ENCODE data around the gene ADGRE1. TPM values are rescaled to one million over a fixed set of nuclear protein-coding genes. Genes with fewer than 3 reads are reported as not detected.

ADGRE1 gene, protein sequence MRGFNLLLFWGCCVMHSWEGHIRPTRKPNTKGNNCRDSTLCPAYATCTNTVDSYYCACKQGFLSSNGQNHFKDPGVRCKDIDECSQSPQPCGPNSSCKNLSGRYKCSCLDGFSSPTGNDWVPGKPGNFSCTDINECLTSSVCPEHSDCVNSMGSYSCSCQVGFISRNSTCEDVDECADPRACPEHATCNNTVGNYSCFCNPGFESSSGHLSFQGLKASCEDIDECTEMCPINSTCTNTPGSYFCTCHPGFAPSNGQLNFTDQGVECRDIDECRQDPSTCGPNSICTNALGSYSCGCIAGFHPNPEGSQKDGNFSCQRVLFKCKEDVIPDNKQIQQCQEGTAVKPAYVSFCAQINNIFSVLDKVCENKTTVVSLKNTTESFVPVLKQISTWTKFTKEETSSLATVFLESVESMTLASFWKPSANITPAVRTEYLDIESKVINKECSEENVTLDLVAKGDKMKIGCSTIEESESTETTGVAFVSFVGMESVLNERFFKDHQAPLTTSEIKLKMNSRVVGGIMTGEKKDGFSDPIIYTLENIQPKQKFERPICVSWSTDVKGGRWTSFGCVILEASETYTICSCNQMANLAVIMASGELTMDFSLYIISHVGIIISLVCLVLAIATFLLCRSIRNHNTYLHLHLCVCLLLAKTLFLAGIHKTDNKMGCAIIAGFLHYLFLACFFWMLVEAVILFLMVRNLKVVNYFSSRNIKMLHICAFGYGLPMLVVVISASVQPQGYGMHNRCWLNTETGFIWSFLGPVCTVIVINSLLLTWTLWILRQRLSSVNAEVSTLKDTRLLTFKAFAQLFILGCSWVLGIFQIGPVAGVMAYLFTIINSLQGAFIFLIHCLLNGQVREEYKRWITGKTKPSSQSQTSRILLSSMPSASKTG
- not detected in 2 replicates for total RNA-seq

DNA sequence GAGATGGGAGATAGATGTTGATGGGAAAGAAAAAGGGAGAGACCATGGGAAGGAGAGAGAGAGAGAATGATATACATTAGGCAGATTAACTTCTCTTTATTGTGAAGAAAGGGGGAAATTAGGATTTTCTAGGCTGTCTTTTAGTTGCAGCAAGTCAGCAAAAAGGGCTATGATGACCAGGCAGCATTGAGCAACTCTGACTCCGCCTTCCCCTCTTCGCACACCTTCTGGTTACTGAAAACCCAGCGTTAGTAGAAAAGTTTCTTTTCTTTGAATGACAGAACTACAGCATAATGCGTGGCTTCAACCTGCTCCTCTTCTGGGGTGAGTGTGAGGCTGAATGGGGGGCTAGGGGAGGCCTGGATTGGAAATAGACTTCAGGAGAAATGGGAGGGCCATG lies at the start of gene ADGRE1:
ADGRE1 (plus strand) TSS at position 264 of the 400 bp plus-strand sequence; CDS start at position 294, 30 bp downstream.
- no peak for DNase-seq (ENCODE audit: low read depth)

DNA sequence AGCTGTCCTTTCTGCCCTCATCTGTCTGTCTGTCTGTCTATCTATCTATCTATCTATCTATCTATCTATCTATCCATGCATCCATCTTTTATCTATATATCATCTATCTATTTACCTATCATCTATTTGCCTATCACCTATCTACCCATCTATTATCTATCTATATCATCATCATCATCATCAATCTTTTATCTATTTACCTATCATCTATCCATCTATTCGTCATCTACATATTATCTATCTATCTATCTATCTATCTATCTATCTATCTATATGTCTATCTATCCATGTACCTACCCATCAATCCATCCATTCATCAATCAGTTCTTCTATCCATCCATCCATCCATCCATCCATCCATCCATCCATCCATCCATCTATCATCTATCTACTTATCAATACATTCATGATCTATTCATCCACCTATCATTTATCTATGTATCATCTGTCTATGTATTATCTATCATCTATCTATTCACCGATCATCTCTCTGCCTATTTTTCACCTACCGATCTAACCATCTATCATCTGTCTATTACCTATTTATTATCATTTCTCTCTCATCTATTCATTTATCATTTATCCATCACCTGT lies 49.2 kb upstream of the ADGRE1 start:
- DNase-seq (ENCODE audit: low read depth) = no peak

DNA sequence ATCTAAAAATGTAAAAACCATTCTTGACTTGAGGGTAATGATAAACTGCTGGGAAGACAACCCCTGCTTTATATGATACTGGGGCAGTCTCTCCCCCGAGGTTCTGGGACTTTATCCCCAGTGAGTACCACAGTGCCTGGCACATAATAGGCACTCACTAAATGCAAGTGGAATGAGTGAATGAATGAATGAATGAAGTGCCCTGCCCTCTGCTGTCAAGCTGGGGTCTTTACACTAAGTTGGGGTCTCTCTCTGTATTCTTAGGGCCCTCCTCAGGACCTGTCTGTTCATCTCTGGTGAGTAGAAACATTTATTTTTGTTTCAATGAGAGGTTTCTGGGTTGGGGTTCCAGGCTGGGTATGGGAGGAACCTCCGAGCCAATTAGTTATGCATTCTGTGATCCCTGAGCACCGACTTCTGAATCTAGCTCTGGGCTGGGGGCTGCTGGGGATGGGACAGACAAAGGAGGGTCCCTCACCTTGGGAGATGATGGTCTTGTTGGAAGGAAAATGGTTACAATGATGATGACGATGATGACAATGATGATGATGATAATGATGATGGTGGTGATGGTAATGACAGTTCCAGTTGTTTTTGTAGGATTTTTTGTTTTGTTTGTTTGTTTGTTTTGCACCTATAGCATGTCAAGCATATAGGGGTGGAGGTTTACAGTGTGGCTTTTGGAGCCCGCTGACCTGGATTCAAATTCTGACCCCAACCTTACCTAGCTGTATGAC lies 44.3 kb upstream of the ADGRE1 start:
- no peak for DNase-seq (ENCODE audit: low read depth)

DNA sequence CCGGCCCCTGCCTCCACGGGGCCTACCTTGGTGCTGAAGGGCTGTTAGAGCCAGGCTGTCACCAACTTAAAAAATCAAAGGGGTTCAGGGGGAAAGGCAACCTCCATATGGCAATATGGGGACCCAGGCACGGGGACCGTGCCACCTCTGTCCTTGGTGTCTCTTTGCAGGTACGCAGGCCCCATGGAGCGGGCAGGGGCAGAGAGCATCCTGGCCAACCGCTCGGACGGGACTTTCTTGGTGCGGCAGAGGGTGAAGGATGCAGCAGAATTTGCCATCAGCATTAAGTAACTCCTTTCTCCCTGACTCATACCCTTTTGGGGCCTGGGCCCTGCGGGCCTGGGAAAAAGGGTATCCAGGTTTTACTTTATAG lies 39.6 kb upstream of the ADGRE1 start:
- no peak for DNase-seq (ENCODE audit: low read depth)

DNA sequence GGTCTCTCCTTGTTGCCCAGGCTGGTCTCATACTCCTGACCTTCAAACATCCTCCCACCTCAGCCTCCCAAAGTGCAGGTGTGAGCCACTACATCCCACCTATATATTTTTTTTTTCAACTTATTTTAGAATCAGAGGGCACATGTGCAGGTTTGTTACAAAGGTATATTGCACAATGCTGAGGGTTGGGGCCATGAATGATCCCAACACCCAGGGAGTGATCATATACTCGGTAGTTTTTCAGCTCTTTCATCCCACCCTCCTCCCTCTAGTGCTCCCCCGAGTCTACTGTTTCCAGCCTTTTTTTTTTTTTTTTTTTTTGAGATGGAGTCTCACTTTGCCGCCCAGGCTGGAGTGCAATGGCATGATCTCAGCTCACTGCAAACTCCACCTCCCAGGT lies 38.4 kb upstream of the ADGRE1 start:
- no peak for DNase-seq (ENCODE audit: low read depth)

DNA sequence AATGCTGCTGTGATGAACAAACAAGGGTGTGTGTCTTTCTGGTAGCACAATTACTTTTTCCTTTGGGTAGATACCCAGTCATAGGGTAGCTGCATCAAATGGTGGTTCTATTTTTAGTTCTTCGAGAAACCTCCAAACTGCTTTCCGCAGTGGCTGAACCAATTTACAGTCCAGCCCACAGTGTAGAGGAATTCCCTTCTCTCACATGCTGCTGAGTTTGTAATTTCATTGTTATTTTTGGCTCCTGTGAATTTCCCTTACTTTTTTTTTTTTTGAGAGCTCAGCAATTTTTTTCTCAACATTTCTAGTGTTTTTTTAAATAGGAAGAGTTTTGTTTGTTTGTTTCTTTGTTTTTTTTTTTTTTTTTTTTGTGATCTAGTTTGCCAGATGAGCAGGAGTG lies 37.5 kb upstream of the ADGRE1 start:
- DNase-seq (ENCODE audit: low read depth) = no peak

DNA sequence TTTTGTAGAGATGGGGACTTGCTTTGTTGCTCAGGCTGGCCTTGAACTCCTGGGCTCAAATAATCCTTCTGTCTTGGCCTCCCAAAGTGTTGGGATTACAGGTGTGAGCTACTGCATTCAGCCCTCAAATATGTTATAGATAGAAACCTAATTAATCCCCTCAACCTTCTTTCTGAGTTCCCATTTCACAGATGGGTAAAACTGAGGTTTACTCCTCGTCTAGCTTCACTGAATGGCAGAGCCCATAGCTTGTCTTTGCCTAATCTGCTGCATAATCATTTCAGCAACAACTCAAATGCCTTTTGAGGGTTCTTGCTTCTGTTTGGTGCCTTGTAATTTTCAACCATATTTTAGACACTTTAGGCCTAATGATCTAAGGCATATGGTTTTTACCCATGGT lies 36.0 kb upstream of the ADGRE1 start:
- DNase-seq (ENCODE audit: low read depth) = no peak

DNA sequence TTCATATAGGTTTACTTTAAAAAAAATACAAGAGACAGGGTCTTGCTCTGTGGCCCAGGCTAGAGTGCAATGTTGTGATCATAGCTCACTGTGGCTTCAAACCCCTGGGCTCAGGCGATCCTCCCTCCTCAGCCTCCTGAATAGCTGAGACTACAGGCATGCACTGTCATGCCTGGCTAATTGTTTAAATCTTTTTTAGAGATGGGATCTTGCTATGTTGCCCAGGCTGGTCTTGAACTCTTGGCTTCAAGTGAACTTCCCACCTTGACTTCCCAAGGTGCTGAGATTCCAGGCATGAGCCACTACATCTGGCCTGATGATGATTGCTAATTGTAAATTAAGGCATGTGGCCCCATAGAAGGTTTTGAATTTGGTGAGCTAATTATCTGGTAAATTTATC lies 35.4 kb upstream of the ADGRE1 start:
- no peak for DNase-seq (ENCODE audit: low read depth)

DNA sequence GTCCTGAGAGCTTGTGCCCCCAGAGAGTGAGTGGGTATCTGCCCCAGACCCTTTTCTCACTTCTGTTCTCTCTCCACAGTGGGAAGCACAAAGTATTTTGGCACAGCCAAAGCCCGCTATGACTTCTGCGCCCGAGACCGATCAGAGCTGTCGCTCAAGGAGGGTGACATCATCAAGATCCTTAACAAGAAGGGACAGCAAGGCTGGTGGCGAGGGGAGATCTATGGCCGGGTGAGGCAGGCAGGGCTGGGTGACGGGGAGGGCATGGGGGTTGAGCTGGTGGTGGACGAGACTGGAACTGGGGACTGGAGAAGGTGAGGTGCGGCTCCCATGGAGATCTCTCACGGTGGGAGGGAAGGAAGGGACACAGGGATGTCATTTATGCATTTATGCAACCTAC lies 33.5 kb upstream of the ADGRE1 start:
- no peak for DNase-seq (ENCODE audit: low read depth)

DNA sequence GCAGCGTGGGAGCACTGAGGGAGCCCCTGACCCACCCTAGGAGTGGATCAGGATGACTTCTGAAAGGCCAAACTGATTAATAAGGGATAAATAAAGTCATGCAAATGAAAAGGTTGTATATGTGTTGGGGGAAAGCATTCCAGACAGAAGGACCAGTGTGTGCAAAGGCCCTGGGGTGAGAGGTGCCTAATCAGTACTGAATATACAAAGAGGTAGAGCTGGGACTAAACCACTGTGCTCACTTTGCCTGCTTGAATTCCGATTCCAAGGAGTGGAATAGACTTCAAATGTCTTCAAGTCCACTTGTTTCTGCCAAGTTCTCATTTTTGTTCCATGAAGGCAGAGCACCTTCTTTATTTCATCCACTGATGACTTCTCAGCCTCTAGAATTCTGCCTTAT lies 32.6 kb upstream of the ADGRE1 start:
- DNase-seq (ENCODE audit: low read depth) = no peak

DNA sequence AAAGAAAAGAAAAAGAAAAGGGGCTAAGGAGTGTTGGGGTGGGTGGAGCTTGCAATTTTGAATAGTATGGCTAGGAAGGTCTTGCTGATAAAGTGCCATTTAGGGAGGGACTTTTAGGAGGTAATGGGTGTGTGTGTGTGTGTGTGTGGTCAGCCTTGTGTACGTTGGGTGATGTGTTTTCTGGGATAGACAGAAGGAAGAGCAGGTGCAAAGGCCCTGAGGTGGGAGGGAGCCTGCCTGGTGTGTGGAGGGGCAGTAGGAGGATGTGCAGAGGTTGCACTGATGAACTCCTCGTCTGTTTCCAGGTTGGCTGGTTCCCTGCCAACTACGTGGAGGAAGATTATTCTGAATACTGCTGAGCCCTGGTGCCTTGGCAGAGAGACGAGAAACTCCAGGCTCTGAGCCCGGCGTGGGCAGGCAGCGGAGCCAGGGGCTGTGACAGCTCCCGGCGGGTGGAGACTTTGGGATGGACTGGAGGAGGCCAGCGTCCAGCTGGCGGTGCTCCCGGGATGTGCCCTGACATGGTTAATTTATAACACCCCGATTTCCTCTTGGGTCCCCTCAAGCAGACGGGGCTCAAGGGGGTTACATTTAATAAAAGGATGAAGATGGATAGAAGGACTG lies 30.5 kb upstream of the ADGRE1 start:
- DNase-seq (ENCODE audit: low read depth) = no peak

DNA sequence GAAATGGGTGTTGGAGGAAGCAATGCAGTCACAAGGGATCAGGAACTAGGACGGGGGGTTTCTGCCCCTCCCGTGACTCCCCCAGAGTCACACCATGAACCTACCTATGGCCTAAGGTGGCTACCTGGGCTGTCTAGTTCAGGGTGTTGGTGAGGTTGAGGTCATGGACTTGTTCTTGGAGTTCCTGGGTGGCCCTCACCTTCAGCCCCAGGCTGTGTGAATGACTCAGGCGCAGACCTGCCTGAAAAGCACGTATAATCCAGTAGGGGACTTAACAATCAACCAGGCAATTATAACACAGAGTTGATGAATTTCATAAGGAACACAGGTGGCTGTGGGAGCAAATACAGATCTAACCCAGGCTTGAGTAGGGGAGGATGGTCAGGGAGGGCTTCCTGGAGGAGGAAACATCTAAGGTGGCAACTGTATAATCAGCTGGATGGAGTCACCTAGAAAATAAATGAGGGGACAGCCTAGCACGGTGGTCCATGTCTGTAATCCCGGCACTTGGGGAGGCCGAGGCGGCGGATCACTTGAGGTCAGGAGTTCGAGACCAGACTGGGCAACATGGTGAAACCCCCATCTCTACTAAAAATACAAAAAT lies 25.6 kb upstream of the ADGRE1 start:
- peak; percentile 37 for DNase-seq (ENCODE audit: low read depth)

DNA sequence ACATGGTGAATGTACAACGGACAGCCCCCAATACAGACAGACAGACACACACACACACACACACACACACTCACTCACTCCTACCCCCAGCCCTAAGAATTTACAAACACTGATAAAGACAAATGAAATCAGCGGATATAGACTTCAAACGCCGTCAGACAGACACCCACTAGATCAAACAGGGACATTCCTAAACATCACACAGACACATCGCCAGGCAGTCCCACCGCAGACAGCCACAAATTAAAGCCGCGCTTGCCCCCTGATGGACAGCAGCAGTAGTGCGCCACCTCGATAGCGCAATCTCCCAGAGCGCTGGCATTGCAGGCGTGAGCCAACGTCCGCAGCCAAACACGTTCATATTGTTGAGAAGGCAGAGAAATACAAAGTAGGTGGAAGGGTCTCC lies 24.7 kb upstream of the ADGRE1 start:
- peak; percentile 65 for DNase-seq (ENCODE audit: low read depth)

DNA sequence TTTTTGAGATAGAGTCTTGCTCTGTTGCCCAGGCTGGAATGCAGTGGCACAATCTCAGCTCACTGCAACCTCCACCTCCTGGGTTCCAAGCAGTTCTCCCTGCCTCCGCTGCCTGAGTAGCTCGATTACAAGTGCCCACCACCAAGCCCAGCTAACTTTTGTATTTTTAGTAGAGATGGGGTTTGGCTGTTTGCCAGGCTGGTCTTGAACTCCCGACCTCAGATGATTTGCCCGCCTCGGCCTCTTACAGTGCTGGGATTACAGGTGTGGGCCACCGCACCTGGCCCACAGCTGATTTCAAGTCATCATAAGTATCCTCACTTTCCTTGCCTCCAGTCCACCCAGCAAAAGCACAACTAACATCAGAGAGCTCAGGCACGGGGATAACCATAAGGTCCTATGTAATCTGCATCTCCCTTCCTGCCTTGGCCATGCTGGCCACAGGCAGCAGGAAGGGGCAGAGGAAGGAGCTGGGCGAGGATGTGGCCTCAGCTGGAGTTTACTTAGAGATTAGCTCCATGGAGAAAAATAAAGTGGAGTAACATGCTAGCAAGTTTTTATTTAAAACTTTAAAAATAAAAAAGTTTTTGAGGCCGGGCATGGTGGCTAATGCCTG lies 22.9 kb upstream of the ADGRE1 start:
- no peak for DNase-seq (ENCODE audit: low read depth)

DNA sequence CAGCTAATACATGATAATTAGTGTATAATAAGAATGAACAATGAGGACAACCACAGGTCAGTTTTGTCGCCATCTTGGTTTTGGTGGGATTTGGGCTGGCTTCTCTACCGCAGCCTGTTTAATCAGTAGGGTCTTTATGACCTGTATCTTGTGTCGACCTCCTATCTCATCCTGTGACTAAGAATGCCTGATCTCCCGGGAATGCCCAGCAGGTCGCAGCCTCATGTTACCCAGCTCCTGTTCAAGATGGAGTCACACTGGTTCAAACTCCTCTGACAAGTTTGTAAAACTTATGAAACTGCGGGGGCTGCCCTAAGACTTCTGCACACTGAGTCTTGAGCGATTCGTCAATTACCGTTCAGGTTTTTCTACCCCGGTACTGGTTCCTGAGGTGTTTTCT lies 21.5 kb upstream of the ADGRE1 start:
- DNase-seq (ENCODE audit: low read depth) = no peak

DNA sequence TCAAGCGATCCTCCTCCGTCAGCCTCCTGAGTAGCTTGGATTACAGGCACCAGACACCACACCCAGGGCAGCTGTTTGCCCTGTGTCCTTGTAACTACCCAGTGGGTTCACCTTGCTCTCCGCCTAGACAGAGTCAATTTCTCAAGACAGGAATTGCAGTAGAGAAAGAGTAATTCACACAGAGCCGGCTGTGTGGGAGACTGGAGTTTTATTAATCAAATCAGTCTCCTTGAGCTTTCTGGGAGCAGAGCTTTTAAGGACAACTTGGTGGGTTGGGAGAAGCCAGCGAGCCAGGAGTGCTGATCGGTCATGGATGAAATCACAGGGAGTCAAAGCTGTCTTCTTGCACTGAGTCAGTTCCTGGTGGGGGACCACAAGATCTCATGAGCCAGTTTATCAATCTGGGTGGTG lies 20.6 kb upstream of the ADGRE1 start:
- peak; percentile 87 for DNase-seq (ENCODE audit: low read depth)

DNA sequence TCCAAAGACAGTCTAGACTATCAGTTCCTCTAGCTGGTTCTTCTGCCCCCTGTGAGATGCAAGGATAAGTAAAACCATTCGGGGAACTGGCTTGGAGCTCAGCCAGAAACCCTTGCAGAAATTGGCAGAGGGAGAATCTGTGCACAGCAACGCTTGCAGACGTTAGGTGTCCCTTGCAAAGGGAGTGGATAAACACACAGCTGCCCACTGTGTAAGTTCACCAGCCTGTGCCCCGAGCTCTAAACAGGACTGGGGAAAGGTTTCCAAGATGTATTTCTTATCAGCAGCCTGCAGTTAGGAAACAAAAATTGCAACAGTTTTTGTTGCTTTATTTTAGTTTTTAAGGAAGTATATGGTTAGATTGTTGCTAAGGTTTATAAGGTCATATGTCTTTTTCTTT lies 19.0 kb upstream of the ADGRE1 start:
- DNase-seq (ENCODE audit: low read depth) = peak; percentile 24

DNA sequence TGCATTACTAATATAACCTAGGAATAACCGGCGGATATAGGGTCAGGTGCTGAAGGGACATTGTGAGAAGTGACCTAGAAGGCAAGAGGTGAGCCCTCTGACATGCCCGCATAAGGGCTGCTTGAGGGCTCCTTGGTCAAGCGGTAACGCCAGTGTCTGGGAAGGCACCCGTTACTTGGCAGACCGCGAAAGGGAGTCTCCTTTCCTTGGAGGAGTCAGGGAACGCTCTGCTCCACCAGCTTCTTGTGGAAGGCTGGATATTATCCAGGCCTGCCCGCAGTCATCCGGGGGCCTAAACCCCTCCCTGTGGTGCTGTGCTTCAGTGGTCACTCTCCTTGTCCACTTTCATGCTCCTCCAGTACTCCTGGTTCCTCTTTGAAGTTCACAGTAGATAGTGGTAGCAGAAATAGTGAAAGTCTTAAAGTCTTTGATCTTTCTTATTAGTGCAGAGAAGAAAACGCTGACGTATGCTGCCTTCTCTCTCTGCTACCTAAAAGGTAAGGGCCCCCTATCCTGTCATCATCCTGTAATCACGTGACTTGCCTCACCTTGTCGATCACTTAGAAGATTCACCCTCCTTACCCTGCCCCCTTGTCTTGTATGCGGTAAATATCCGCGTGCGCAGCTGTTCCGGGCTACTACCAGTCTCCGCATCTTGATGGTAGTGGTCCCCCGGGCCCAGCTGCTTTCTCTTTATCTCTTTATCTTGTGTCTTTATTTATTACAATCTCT lies 18.1 kb upstream of the ADGRE1 start:
- peak; percentile 62 for DNase-seq (ENCODE audit: low read depth)

DNA sequence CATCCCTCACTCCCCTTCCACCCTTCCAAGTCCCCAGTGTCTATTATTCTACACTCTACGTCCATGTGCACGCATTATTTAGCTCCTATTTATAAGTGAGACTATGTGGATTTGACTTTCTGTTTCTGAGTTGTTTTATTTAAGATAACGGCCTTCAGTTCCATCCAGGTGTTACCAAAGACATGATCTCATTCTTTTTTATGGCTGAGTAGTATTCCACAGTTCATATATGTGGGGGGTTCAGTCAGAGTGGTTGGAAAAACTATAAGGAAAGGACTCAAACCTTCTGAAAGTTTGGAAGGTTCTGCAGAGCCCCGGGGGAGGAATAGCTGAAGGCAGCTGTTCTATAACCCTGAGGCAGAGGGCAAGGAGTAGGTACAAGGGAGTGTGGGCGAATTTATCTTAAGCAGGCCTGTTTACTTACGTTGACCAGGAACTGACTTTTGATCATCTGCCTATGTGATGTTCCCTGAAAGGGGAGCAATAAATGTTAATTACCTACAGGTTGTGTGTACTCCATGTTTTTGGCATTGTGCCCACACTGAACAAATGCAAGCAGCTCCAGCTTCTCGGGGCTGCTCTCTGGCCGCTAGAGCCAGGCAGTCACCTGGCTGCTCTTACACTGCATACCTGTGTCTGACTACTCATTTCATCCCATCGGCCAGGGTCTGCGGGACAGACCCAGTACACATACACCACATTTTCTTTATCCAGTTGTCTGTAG lies 13.5 kb upstream of the ADGRE1 start:
- DNase-seq (ENCODE audit: low read depth) = no peak
